Lower leg skin (tissue), 4 donors: ENCODE results near the gene KLF4. TPM values are rescaled to one million over a fixed set of nuclear protein-coding genes. Genes with fewer than 3 reads are reported as not detected.
"Not testable (repeated sequence)": the region's sequence is repeated elsewhere in the genome, so short reads cannot be mapped to it uniquely, and the experiment has no call there.

Experiments
- DNase-seq, 2 donors: peaks; one replicate each; pipeline ENCODE4 v3.0.0-alpha.2; 2019; ENCODE audit warnings: low spot score in 2 of 2
- H3K4me3 ChIP-seq: fragments of 200-600 bp; sonication (generic); 2 replicates; pipeline ENCODE4 v1.5.1; 2017; ENCODE audit warnings: mild to moderate bottlenecking, low read depth; ENCODE audit not compliant: poor library complexity, severe bottlenecking
- POLR2A ChIP-seq, 2 donors: fragments of 450-650 bp; IDR thresholded peaks; one replicate each; pipeline ENCODE4 v1.6.1; 2016 to 2017; ENCODE audit warnings: antibody characterized with exemption in 2 of 2, mild to moderate bottlenecking in 1 of 2, moderate library complexity in 1 of 2
- WGBS, 2 donors: methylation state at CpG; one replicate each; pipeline ENCODE4 v1.1.5; 2018; 5-methylcytosine and 5-hydroxymethylcytosine counted together
- intact Hi-C: fragments of 100-400 bp; cut with DNase I; formaldehyde crosslinking; loops from one replicate; pipeline ENCODE4 v1.15.0; 2023; ENCODE audit warnings: low total_unique reads
- total RNA-seq, 4 donors: library from RNA; depleted of rRNA; stranded (reverse); fragments of >200 nt; gene quantifications; one replicate each; pipeline ENCODE4 v1.1.0, GENCODE V29; 2016
- TF ChIP-seq, protein P1 (sequence below), 3 donors: fragments of 450-650 bp; IDR thresholded peaks; one replicate each; pipeline ENCODE4 v1.5.1; 2016; ENCODE audit warnings: antibody characterized with exemption in 3 of 3, mild to moderate bottlenecking in 3 of 3, moderate library complexity in 2 of 3

The KLF4 gene
- total RNA-seq, 4 donors from 2014 or later = 562 to 846 (median 608) TPM

- TF ChIP-seq POLR2A (IDR thresholded peaks at IDR 0.05) = no peak
- TF ChIP-seq, protein P1, sequence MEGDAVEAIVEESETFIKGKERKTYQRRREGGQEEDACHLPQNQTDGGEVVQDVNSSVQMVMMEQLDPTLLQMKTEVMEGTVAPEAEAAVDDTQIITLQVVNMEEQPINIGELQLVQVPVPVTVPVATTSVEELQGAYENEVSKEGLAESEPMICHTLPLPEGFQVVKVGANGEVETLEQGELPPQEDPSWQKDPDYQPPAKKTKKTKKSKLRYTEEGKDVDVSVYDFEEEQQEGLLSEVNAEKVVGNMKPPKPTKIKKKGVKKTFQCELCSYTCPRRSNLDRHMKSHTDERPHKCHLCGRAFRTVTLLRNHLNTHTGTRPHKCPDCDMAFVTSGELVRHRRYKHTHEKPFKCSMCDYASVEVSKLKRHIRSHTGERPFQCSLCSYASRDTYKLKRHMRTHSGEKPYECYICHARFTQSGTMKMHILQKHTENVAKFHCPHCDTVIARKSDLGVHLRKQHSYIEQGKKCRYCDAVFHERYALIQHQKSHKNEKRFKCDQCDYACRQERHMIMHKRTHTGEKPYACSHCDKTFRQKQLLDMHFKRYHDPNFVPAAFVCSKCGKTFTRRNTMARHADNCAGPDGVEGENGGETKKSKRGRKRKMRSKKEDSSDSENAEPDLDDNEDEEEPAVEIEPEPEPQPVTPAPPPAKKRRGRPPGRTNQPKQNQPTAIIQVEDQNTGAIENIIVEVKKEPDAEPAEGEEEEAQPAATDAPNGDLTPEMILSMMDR (IDR thresholded peaks at IDR 0.05) = no peak
- WGBS, 2 donors = 82 to 84% methylated on average over 3 of the region's 3 CpGs
- DNase-seq = no peak
- intact Hi-C loops = no loop called here
- no peak overlapping the region for H3K4me3 ChIP-seq
Measured at GRCh38 chr9:107502464-107502863, 12.9 kb upstream of the KLF4 start.

GRCh38 chr9:107500421-107501200 lies 11.0 kb upstream of the KLF4 start:
- WGBS, 2 donors = 95 to 96% methylated on average over 17 of the region's 17 CpGs
- intact Hi-C loops, H3K4me3 ChIP-seq: not testable (repeated sequence)
- peak in 1 of 2 donors; percentile 49 for DNase-seq

- intact Hi-C loops = no loop called here
- no peak for TF ChIP-seq POLR2A (IDR thresholded peaks at IDR 0.05)
- TF ChIP-seq, protein P1 (IDR thresholded peaks at IDR 0.05) = no peak
- WGBS, 2 donors = 35 to 37% methylated on average over 2 of the region's 2 CpGs
Measured at GRCh38 chr9:107496976-107497375, 7.4 kb upstream of the KLF4 start.

DNA sequence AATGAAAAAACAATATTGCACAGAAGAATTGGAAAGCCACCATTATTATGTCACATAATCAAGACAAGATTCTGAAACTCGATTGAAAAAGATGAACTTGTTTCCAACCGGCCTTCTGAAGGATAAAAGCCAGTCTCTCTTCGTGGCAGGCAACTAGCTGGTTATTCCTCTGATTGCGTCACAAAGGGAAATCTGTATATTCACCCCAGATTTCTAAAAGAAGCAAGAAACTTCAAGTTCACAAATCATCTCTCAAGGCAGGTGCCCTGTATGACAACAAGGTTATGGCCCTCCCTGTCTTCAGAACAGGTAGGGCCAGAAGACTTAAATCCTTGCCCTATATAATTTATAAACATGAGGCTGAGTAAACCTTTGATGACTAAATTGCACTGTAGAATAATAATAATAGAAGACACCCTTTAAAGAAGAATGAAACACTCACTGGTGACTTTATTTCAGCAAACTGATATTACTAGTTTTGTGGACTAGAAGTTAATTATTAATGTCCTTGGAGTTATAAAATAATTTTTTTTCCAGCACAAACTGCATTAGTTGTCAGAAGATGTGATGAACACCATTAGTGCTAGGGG lies 2.9 kb upstream of the KLF4 start:
- no peak for TF ChIP-seq POLR2A (IDR thresholded peaks at IDR 0.05)
- TF ChIP-seq, protein P1 (IDR thresholded peaks at IDR 0.05) = no peak
- no peak overlapping the region for H3K4me3 ChIP-seq
- peak in 1 of 2 donors; percentile 14 for DNase-seq
- 30 to 35% methylated on average over 4 of the region's 4 CpGs for WGBS, 2 donors
- intact Hi-C loops = no loop called here

More at GRCh38 chr9:107496976-107497375, 7.4 kb upstream of the KLF4 start:
- no peak for DNase-seq
- no peak overlapping the region for H3K4me3 ChIP-seq

- peak; percentile 55 to 92 for DNase-seq
- no peak overlapping the region for H3K4me3 ChIP-seq
- intact Hi-C loops = loop anchor here (2.0 kb wide), 1 partner anchor 145 kb away; no protein-coding TSS in a partner anchor
- 27 to 30% methylated on average over 43 of the region's 43 CpGs for WGBS, 2 donors
- TF ChIP-seq POLR2A (IDR thresholded peaks at IDR 0.05) = no peak
- TF ChIP-seq, protein P1 (IDR thresholded peaks at IDR 0.05) = no peak
Measured at GRCh38 chr9:107491081-107492053, 1.8 kb upstream of the KLF4 start.

DNA sequence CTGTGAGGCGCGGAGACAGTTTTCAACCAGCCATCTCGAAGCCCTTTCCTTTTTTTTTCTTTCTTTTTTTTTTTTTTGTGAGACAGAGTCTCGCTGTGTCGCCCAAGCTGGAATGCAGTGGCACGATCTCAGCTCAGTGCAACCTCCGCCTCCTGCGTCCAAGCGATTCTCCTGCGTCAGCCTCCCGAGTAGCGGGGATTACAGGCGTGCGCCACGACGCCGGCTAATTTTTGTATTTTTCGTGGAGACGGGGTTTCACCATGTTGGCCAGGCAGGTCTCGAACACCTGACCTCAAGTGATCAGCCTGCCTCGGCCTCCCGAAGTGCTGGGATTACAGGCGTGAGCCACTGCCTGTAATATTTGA lies 1.0 kb upstream of the KLF4 start:
- intact Hi-C loops = loop anchor here (2.0 kb wide), 1 partner anchor 146 kb away; no protein-coding TSS in a partner anchor
- peak overlapping the region; percentile 53 for H3K4me3 ChIP-seq
- WGBS, 2 donors = 6 to 9% methylated on average over 23 of the region's 23 CpGs
- peak; percentile 38 to 91 for DNase-seq
